Activated CD8-positive, alpha-beta memory T cell treated with anti-CD3 and anti-CD28 coated beads, Interleukin-2, amount 50 U/mL, for 1 hour (primary cell): Measurements from ENCODE around the gene PRKAA1.
A peak's percentile ranks its signal among the peaks of the same experiment; 100 is the strongest.

Experiments used
- DNase-seq: peaks from one replicate; pipeline ENCODE4 v3.0.0-alpha.2; 2020; ENCODE audit errors: extremely low read depth

The PRKAA1 gene

GRCh38 chr5:40780199-40780598 is 18.0 kb downstream of the PRKAA1 start:
- no peak for DNase-seq

- no peak for DNase-seq
Observed at GRCh38 chr5:40779561-40779960, 18.6 kb downstream of the PRKAA1 start.

- DNase-seq, result no peak
Observed at GRCh38 chr5:40778133-40778532, 20.0 kb downstream of the PRKAA1 start.

GRCh38 chr5:40776658-40776977 is 21.6 kb downstream of the PRKAA1 start:
- no peak for DNase-seq

GRCh38 chr5:40775846-40776657 is 22.1 kb downstream of the PRKAA1 start:
- DNase-seq, result no peak

- DNase-seq, result no peak
Observed at GRCh38 chr5:40775085-40775845, 22.9 kb downstream of the PRKAA1 start.

- no peak for DNase-seq
Observed at GRCh38 chr5:40774623-40775022, 23.6 kb downstream of the PRKAA1 start.

GRCh38 chr5:40770764-40771163 is 27.4 kb downstream of the PRKAA1 start:
- DNase-seq, result no peak

GRCh38 chr5:40762705-40763104 is 35.5 kb downstream of the PRKAA1 start:
- no peak for DNase-seq

GRCh38 chr5:40757400-40757799 is 40.8 kb downstream of the PRKAA1 start:
- DNase-seq, result no peak

GRCh38 chr5:40755407-40756365 is 42.5 kb downstream of the PRKAA1 start, which contains the start of gene TTC33:
TSS of gene TTC33 (minus strand) at chr5:40755961. CDS start at chr5:40747018, 8,943 bp downstream.
- peak; percentile 88 for DNase-seq

- peak; percentile 31 for DNase-seq
Observed at GRCh38 chr5:40755093-40755406, 43.1 kb downstream of the PRKAA1 start.

GRCh38 chr5:40754381-40755092 is 43.6 kb downstream of the PRKAA1 start:
- DNase-seq, result no peak

GRCh38 chr5:40746703-40747102 is 51.5 kb downstream of the PRKAA1 start:
- DNase-seq, result no peak

- no peak for DNase-seq
Observed at GRCh38 chr5:40743771-40744170, 54.4 kb downstream of the PRKAA1 start.

- no peak for DNase-seq
Observed at GRCh38 chr5:40738502-40738901, 59.7 kb downstream of the PRKAA1 start.

GRCh38 chr5:40736103-40736875 is 61.9 kb downstream of the PRKAA1 start:
- no peak for DNase-seq

GRCh38 chr5:40735609-40736008 is 62.6 kb downstream of the PRKAA1 start:
- no peak for DNase-seq

GRCh38 chr5:40734986-40735385 is 63.2 kb downstream of the PRKAA1 start:
- no peak for DNase-seq

GRCh38 chr5:40733879-40734563 is 64.2 kb downstream of the PRKAA1 start:
- no peak for DNase-seq
